ENCODE data around the gene JAKMIP2.

JAKMIP2 gene

GRCh38 chr5:147697380-147697779 lies 85.1 kb downstream of the JAKMIP2 start:
- DNase-seq (ENCODE audit: low read depth) = no peak

DNA sequence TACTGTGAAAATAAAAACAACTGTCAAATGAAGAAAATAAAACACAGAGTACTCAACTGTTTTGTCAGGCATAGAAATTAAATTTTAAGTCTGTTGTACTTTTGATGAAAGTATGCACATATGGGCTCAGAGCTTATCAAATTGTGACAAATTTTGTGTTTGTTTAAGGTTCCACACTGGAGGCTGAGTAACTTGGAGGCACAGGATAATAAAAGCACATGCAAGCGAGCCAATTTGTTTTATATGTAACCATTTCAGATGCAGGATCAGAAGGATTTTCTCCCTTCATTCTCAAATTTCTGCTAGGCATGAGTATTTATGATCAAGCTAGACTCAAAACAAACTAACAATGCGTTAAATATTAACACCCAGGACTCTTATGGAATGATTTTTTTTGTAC lies 87.8 kb downstream of the JAKMIP2 start:
- DNase-seq (ENCODE audit: low read depth) = no peak

- no peak for DNase-seq (ENCODE audit: low read depth)
These were observed 89.3 kb downstream of the JAKMIP2 start for GRCh38 chr5:147693233-147693632.

DNA sequence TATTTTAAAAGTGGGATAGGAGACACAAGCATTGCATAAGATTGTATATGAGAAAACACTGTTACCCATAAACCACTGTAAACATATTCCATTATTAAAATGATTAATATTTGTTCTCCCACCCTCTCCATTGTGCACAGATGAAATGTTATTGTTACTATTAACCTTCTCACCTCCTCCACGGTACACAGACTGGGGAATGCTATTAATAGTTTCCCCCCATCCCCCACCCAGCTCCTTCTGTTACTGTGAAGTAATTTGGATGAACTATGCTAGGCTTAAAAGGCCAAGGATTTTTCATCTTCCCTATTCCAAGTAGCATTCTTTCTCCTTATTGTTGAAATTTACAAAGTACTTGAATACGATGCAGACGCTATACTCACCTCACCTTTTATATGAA lies 91.4 kb downstream of the JAKMIP2 start:
- no peak for DNase-seq (ENCODE audit: low read depth)

GRCh38 chr5:147690595-147690994 lies 91.9 kb downstream of the JAKMIP2 start:
- no peak for DNase-seq (ENCODE audit: low read depth)

GRCh38 chr5:147689426-147689825 lies 93.1 kb downstream of the JAKMIP2 start:
- DNase-seq (ENCODE audit: low read depth) = no peak

GRCh38 chr5:147688656-147689356 lies 93.7 kb downstream of the JAKMIP2 start:
- DNase-seq (ENCODE audit: low read depth) = no peak

DNA sequence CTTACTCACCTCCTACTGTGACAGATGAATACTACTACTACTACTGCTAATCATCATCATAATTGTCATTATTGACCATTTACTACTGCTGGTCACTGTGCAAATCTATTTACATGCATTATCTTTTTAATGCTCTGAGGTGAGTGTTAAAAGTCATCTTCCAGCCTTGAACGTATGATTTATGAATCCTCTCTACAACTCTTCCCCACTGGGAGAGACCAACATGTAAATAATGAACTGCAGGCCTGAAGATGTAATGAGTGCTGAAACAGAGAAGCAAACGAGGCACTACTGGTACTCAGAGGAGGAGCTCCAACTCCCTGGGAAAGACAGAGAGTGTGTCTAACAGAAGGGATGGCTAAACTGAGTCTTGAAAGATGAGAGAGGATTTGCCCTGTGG lies 95.4 kb downstream of the JAKMIP2 start:
- DNase-seq (ENCODE audit: low read depth) = no peak

GRCh38 chr5:147686421-147686820 lies 96.1 kb downstream of the JAKMIP2 start:
- no peak for DNase-seq (ENCODE audit: low read depth)

DNA sequence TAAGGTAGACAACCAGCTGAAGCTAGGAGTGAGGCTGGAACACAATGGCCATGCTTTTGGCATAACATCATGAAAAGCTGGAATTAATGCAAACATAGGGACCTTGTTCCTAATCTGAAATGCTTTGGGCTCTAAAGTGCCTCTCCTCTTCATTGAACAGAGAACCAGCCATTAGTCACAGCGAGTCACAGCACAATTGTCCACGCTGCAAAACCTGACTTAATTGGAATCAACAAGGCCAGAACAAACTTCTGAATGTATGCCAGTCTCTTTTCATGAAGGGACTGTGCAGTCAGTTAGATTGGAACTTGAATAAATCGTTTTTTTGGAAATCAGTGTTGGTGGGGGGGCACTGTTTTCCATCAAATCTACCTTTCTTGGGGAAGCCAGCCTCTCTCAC lies 96.5 kb downstream of the JAKMIP2 start:
- DNase-seq (ENCODE audit: low read depth) = no peak

DNA sequence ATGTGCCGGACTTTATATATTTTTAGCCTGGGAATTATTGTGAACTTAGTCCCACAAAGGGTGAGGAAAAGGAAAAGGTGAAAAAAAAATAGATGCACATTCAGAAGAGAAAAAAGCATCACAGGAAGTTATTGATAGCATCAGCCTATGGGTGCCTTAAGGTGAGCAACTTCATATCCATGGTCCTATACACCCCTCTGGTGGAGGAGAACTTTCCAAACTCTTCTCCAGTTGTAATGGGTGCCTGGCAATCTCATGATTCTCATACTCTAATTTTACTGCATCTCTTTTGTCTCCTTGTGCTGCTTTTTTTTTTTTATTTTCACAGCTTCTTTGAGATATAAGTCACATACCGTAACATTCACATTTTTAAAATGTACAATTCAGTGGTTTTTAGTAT lies 107.4 kb downstream of the JAKMIP2 start:
- DNase-seq (ENCODE audit: low read depth) = no peak

DNA sequence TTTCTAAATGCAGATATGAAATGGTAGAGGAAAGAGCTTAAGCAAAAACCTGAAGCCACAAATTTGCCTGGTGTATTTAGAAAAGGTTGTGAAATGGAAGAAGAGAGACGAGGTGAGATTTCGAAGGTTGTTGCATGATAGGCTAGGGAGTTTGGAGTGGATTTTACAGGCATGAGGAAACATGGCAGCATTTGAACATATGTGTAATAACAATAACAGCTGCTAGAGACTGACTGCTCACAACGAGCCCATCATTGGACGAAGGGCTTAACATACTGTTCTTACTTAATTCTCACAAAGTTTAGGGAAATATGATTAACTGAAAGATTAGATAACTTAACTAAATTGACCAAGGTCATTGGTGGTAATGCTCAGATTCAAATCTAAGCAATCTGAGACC lies 108.1 kb downstream of the JAKMIP2 start:
- DNase-seq (ENCODE audit: low read depth) = no peak

DNA sequence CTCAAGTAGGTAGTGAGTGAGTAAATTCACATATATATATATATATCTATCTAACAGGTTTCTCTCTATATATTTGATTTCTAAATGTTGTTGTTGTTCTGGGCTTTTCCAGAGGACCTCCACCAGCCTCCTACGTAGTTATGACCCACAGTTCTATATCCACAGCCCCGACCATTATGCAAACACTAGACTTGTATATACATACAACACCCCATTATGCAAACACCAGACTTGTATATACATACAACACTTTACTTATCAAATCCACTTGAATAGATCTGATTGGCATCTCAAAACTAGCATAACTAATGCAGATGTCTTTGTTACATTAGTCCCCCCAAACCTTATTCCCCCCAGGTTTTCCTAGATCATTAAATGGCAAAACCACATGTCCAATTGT lies 108.7 kb downstream of the JAKMIP2 start:
- DNase-seq (ENCODE audit: low read depth) = no peak

DNA sequence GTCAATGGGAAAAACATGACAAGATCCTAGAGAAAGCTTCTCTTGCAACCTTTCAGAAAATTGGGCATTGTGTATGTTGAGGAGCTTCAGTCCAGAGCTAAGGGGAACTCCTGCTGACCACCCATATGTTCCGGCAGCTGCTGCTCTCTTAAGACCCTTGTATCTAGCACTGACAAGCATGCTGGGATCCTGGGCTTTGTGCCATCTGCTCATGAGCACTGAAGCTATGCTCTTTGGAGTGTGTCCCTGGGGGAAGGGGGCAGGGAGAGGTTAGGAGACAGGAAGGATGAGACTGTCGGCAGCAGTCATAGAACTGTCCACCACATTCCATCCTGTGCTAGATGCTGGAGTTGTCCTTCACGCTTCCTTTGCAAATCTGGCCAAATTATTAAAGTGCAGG lies 109.3 kb downstream of the JAKMIP2 start:
- DNase-seq (ENCODE audit: low read depth) = no peak

GRCh38 chr5:147671365-147671764 lies 111.2 kb downstream of the JAKMIP2 start:
- no peak for DNase-seq (ENCODE audit: low read depth)

DNA sequence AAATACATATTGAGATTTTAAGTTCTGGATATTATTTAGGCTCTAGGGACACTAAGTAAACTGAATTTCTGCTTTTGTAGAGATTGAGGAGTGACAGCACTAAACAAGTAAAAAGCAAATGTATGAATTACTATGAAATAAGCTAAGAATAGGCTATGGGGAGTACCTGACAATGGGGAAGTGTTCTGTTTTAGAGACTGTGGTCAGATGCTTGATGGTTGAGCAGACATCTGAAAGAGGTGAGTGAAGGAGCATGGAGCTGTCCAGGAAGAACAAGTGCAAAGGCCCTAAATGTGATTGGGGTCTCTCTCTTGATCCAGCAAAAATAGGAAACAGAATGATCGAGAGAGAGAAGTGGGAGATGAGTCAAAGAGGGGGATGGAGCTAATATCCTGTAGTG lies 111.7 kb downstream of the JAKMIP2 start:
- DNase-seq (ENCODE audit: low read depth) = no peak

GRCh38 chr5:147669169-147669869 lies 113.2 kb downstream of the JAKMIP2 start:
- no peak for DNase-seq (ENCODE audit: low read depth)

GRCh38 chr5:147668385-147668784 lies 114.1 kb downstream of the JAKMIP2 start:
- DNase-seq (ENCODE audit: low read depth) = no peak

DNA sequence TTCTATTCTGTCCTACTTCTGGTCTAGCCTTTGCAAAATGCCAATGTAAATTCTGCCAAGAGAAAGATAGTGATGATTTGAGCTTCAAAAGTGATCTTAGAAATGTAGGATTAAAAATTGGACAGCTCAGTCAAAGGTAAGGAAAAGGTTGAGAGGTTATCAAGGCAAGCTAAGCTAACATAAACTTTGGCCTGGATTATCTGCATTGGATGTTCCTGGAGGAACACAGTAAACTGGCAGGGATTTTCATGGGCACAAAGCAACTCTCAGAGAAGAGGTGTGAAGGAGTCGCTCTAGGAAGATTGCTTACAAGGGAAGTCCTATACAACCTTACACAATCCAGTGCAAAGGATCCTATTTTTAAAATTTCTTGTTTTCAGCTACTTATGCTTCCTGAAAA lies 115.2 kb downstream of the JAKMIP2 start:
- no peak for DNase-seq (ENCODE audit: low read depth)

GRCh38 chr5:147666419-147666818 lies 116.1 kb downstream of the JAKMIP2 start:
- DNase-seq (ENCODE audit: low read depth) = no peak

DNA sequence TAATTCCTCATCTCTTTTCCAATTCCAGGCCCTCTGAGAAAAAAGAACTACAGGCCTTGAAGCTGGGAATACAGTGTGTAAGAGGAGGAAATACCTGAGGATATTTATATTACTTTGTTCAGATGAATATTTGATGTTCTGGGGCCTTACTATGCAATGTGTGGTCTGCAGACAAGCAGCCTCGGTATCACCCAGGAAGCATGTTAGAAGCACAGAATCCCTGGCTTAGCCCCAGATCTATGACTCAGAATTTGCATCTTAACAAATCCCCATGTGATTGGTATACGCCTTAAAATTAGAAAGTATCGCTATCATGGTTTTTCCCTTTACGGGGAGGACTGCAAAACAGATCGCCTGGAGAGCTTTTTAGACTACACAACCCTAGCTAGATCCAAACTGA lies 121.0 kb downstream of the JAKMIP2 start:
- DNase-seq (ENCODE audit: low read depth) = no peak

DNA sequence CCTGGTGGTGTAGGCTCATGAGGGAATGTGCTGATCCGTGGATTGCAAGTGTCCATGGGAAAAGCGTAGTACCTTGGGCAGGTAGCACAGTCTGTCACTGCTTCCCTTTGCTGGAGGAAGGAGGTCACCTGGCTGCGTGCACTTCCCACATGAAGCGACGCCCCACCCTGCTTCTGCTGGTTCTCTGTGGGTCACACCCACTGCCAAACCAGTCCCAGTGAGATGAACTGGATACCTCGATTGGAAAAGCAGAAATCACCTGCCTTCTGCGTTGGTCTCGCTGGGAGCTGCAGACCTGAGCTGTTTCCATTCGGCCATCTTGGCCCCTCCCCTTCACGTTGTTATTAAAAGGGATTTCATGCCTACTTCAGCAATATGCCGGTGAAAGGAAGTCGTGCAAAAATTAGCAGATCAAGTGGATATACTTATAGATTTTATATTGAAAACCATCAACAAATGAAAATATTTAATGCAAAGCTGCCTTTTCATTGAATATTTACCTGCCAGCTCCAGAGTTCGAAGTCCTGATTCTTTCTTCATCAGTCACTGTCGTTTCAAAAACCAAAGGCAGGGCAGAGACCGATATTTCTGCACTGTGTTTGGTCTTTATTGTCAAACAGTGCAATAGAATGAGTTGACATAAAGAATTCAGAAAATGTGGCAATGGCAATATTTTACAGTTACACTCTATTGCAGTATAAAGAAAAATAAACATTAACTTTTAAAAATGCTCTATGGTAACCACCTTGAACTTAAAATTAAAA lies 123.2 kb downstream of the JAKMIP2 start:
- no peak for DNase-seq (ENCODE audit: low read depth)

- no peak for DNase-seq (ENCODE audit: low read depth)
These were observed 124.1 kb downstream of the JAKMIP2 start for GRCh38 chr5:147658293-147658932.

All from T-helper 22 cell (primary cell).